Measurements from ENCODE around the gene EXOC4. TPM values are rescaled to one million over a fixed set of nuclear protein-coding genes. Genes with fewer than 3 reads are reported as not detected.

Gene EXOC4
- total and polyA plus RNA-seq, 2 donors (not counting 1 experiment from before 2014, with no cell fraction given), result 79.6 to 158 TPM

DNA sequence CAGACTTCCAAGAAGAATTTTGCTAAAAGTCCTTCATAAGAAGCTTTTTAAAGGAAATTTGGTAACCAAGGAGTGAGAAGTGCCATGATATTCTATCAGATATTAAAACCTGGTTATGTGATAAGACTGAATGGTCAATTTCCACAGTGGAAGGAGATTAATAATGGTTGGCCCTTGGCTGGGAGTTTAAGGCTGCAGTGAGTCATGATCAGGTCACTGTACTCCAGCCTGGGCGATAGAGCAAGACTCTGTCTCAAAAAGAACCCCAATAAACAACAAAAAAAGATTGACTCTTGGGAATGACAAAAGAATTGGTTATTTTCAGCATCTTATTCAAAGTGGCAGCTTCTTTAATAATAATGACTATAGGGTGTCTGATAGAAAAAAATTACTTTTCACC lies 37.2 kb downstream of the EXOC4 start:
- Histone ChIP-seq H3K79me2 (ENCODE audit: control insufficient read depth, insufficient read depth, low read length) (no peaks in the 10 kb centered on the region), H3K4me3 (replicated peaks in 1 of 4; ENCODE audit: control extremely low read depth in 1 of 4, insufficient read depth in 1 of 4, low read depth in 3 of 4, low read length in 4 of 4) (no peak overlapping the region), H3K9me3 (ENCODE audit: control insufficient read depth, insufficient read depth, low read depth, low read length) (no peaks in the 10 kb centered on the region), H3K4me1 (ENCODE audit: control insufficient read depth, extremely low read depth, insufficient read depth, low read length) (no peaks in the 10 kb centered on the region), H3K9ac (ENCODE audit: insufficient read depth, low read length) (no peak overlapping the region), H3K36me3 (ENCODE audit: control insufficient read depth, insufficient read depth, low read length) (no peaks in the 10 kb centered on the region), H3K4me2 (ENCODE audit: extremely low read depth, insufficient read depth, low read length) (no peak overlapping the region), H2AFZ (ENCODE audit: low read length) (no peak overlapping the region), H3K27me3 (ENCODE audit: control insufficient read depth, insufficient read depth, low read length) (no peaks in the 10 kb centered on the region), H4K20me1 (ENCODE audit: control insufficient read depth, extremely low read depth, insufficient read depth, low read length) (no peaks in the 10 kb centered on the region), H3K27ac (ENCODE audit: insufficient read depth, low read length) (no peak overlapping the region)
- peak; percentile 35 to 55 for DNase-seq (ENCODE audit: low read depth in 2 of 2)
- TF ChIP-seq, protein P1, sequence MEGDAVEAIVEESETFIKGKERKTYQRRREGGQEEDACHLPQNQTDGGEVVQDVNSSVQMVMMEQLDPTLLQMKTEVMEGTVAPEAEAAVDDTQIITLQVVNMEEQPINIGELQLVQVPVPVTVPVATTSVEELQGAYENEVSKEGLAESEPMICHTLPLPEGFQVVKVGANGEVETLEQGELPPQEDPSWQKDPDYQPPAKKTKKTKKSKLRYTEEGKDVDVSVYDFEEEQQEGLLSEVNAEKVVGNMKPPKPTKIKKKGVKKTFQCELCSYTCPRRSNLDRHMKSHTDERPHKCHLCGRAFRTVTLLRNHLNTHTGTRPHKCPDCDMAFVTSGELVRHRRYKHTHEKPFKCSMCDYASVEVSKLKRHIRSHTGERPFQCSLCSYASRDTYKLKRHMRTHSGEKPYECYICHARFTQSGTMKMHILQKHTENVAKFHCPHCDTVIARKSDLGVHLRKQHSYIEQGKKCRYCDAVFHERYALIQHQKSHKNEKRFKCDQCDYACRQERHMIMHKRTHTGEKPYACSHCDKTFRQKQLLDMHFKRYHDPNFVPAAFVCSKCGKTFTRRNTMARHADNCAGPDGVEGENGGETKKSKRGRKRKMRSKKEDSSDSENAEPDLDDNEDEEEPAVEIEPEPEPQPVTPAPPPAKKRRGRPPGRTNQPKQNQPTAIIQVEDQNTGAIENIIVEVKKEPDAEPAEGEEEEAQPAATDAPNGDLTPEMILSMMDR (conservative IDR thresholded peaks at IDR 0.05 in 1 of 2, IDR thresholded peaks at IDR 0.05 in 1 of 2; ENCODE audit: low read depth in 1 of 2, low read length in 2 of 2), result no peak
- no peak for TF ChIP-seq EZH2 (IDR thresholded peaks at IDR 0.05; ENCODE audit: low read length, missing control alignments)

DNA sequence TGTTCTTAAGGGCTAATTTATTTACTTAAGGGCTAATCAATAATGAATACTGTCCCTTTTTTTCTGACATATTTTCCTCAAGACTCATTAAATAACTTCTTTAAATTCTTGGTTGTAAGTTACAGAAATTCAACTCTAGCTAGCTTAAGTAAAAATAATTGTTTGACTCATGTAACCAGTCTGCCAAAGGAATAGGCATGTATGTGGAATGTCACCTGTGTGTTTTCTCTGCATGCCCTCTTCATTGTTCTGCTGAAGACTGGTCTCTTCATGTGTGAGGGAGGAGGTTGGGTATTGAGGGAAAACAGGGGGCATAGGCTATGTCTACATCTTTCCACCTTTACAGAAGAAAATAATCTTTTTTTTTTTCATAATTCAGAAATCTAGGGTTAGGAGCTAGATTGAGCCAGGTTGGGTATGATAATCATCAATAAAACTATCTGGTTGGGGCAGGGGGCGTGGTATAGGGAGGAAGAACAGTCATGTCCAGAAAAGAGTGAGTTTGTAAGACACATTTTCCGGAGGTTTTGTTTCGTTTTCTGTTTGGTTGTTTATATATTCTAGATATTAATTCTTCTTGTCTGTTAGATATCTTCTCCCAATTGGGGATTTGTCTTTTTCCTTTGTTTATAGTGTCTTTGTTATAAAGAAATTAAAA lies 37.9 kb downstream of the EXOC4 start:
- Histone ChIP-seq H3K27me3 (ENCODE audit: control insufficient read depth, insufficient read depth, low read length) (no peaks in the 10 kb centered on the region), H3K36me3 (ENCODE audit: control insufficient read depth, insufficient read depth, low read length) (no peaks in the 10 kb centered on the region), H3K4me1 (ENCODE audit: control insufficient read depth, extremely low read depth, insufficient read depth, low read length) (no peaks in the 10 kb centered on the region), H3K9ac (ENCODE audit: insufficient read depth, low read length) (no peak overlapping the region), H3K4me3 (replicated peaks in 1 of 4; ENCODE audit: control extremely low read depth in 1 of 4, insufficient read depth in 1 of 4, low read depth in 3 of 4, low read length in 4 of 4) (no peak overlapping the region), H3K27ac (ENCODE audit: insufficient read depth, low read length) (no peak overlapping the region), H3K9me3 (ENCODE audit: control insufficient read depth, insufficient read depth, low read depth, low read length) (no peaks in the 10 kb centered on the region), H3K4me2 (ENCODE audit: extremely low read depth, insufficient read depth, low read length) (no peak overlapping the region), H3K79me2 (ENCODE audit: control insufficient read depth, insufficient read depth, low read length) (no peaks in the 10 kb centered on the region), H4K20me1 (ENCODE audit: control insufficient read depth, extremely low read depth, insufficient read depth, low read length) (no peaks in the 10 kb centered on the region), H2AFZ (ENCODE audit: low read length) (no peak overlapping the region)
- TF ChIP-seq EZH2 (IDR thresholded peaks at IDR 0.05; ENCODE audit: low read length, missing control alignments), result no peak
- TF ChIP-seq, protein P1 (conservative IDR thresholded peaks at IDR 0.05 in 1 of 2, IDR thresholded peaks at IDR 0.05 in 1 of 2; ENCODE audit: low read depth in 1 of 2, low read length in 2 of 2), result no peak
- peak in 1 of 2 donors; percentile 62 for DNase-seq (ENCODE audit: low read depth in 2 of 2)

DNA sequence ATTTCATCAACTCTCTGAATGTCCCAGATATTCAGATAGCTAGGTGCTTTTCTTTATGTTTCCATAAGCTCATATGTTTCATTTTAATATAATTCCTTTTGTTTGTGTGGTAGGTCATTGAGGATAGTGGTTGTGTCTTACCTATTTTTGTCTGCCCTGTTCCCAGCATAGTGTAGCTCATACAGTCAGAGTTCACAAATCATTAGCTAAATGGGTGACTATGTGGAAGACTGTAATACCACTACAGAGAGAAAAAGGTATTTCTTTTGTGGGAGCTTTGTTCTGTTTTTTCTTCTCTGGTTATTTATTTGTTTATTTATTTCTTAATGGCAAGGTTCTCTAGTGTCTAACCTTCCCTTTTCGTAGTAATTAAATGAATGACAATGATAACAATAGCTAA lies 39.8 kb downstream of the EXOC4 start:
- no peak overlapping the region for H3K27ac ChIP-seq (ENCODE audit: insufficient read depth, low read length)
- H2AFZ ChIP-seq (ENCODE audit: low read length), result no peak overlapping the region
- H3K4me3 ChIP-seq (replicated peaks in 1 of 4; ENCODE audit: control extremely low read depth in 1 of 4, insufficient read depth in 1 of 4, low read depth in 3 of 4, low read length in 4 of 4), result no peak overlapping the region
- no peaks in the 10 kb centered on the region for H3K9me3 ChIP-seq (ENCODE audit: control insufficient read depth, insufficient read depth, low read depth, low read length)
- no peaks in the 10 kb centered on the region for H3K36me3 ChIP-seq (ENCODE audit: control insufficient read depth, insufficient read depth, low read length)
- no peak for DNase-seq (ENCODE audit: low read depth in 2 of 2)
- no peaks in the 10 kb centered on the region for H3K79me2 ChIP-seq (ENCODE audit: control insufficient read depth, insufficient read depth, low read length)
- no peak overlapping the region for H3K9ac ChIP-seq (ENCODE audit: insufficient read depth, low read length)
- no peaks in the 10 kb centered on the region for H3K27me3 ChIP-seq (ENCODE audit: control insufficient read depth, insufficient read depth, low read length)
- H4K20me1 ChIP-seq (ENCODE audit: control insufficient read depth, extremely low read depth, insufficient read depth, low read length), result no peaks in the 10 kb centered on the region
- TF ChIP-seq, protein P1 (conservative IDR thresholded peaks at IDR 0.05 in 1 of 2, IDR thresholded peaks at IDR 0.05 in 1 of 2; ENCODE audit: low read depth in 1 of 2, low read length in 2 of 2), result no peak
- TF ChIP-seq EZH2 (IDR thresholded peaks at IDR 0.05; ENCODE audit: low read length, missing control alignments), result no peak
- no peaks in the 10 kb centered on the region for H3K4me1 ChIP-seq (ENCODE audit: control insufficient read depth, extremely low read depth, insufficient read depth, low read length)
- no peak overlapping the region for H3K4me2 ChIP-seq (ENCODE audit: extremely low read depth, insufficient read depth, low read length)

All from fibroblast of lung (primary cell).